ENCODE results near the gene IFNA2. TPM values are rescaled to one million over a fixed set of nuclear protein-coding genes. Genes with fewer than 3 reads are reported as not detected.

Gene IFNA2
- not detected in 2 replicates for total RNA-seq

GRCh38 chr9:21385131-21385670, at the start of gene IFNA2:
Gene IFNA2, minus strand, starts transcription at chr9:21385398. Its CDS starts 69 bp downstream, at chr9:21385329.

GRCh38 chr9:21408817-21409216, 23.6 kb upstream of the IFNA2 start, which contains the start of gene IFNA8:
Gene IFNA8, plus strand, starts transcription at chr9:21409117. Its CDS starts 60 bp downstream, at chr9:21409177.

GRCh38 chr9:21367957-21368356, 17.2 kb downstream of the IFNA2 start, which contains the start of gene IFNA13:
Gene IFNA13, minus strand, starts transcription at chr9:21368057. Its CDS starts 47 bp downstream, at chr9:21368010.

GRCh38 chr9:21350787-21351186, 34.4 kb downstream of the IFNA2 start, which contains the start of gene IFNA6:
Gene IFNA6, minus strand, starts transcription at chr9:21350887. Its CDS starts 0 bp downstream, at chr9:21350887.

GRCh38 chr9:21334701-21335632, 50.2 kb downstream of the IFNA2 start, which contains the start of gene KLHL9:
Gene KLHL9, minus strand, starts transcription at chr9:21335404. Its CDS starts 545 bp downstream, at chr9:21334859.

Other genes with a start within 250 kb of the IFNA2 start
- gene IFNW1, start 243.6 kb downstream of the IFNA2 start, total RNA-seq, result not detected in 2 replicates
- gene IFNA21, start 218.7 kb downstream of the IFNA2 start, total RNA-seq, result not detected in 2 replicates
- gene IFNA4, start 197.8 kb downstream of the IFNA2 start, total RNA-seq, result not detected in 2 replicates
- gene IFNA7, start 183.2 kb downstream of the IFNA2 start, total RNA-seq, result not detected in 2 replicates
- not detected in 2 replicates for gene IFNA10, start 178.3 kb downstream of the IFNA2 start, total RNA-seq
- gene IFNA16, start 168.1 kb downstream of the IFNA2 start, total RNA-seq, result not detected in 2 replicates
- not detected in 2 replicates for gene IFNA17, start 157.2 kb downstream of the IFNA2 start, total RNA-seq
- gene IFNA14, start 145.4 kb downstream of the IFNA2 start, total RNA-seq, result not detected in 2 replicates
- 0.09 TPM in 1 of 2 replicates, not detected in the other for gene IFNA5, start 80.1 kb downstream of the IFNA2 start, total RNA-seq
- gene KLHL9, start 50.0 kb downstream of the IFNA2 start, total RNA-seq, result 32.2 and 38.3 TPM in 2 replicates
- not detected in 2 replicates for gene IFNA6, start 34.5 kb downstream of the IFNA2 start, total RNA-seq
- not detected in 2 replicates for gene IFNA13, start 17.3 kb downstream of the IFNA2 start, total RNA-seq
- not detected in 2 replicates for gene IFNA8, start 23.7 kb upstream of the IFNA2 start, total RNA-seq
- gene IFNA1, start 55.0 kb upstream of the IFNA2 start, total RNA-seq, result not detected in 2 replicates
- 0.99 and 2.1 TPM in 2 replicates for gene IFNE, start 96.9 kb upstream of the IFNA2 start, total RNA-seq

Data from endothelial cell of coronary artery (primary cell).